Bronchial epithelial cell (primary cell): ENCODE measurements around the gene SDC1. TPM values are rescaled to one million over a fixed set of nuclear protein-coding genes. Genes with fewer than 3 reads are reported as not detected.

Source experiments
- DNase-seq: peaks from one replicate; pipeline ENCODE4 v3.0.0-alpha.2; 2010; ENCODE audit warnings: low read depth
- FAIRE-seq: peaks from 2 replicates; lab custom pipeline; 2011; peaks lifted over from hg19 to GRCh38; lab: Jason Lieb, UNC
- H3K27me3 ChIP-seq: 2 replicates; pipeline ENCODE4 v1.5.1; 2011; ENCODE audit warnings: low read length; ENCODE audit not compliant: control insufficient read depth, insufficient read depth
- H3K36me3 ChIP-seq: 2 replicates; pipeline ENCODE4 v1.5.1; 2011; ENCODE audit warnings: low read length; ENCODE audit not compliant: control insufficient read depth, insufficient read depth
- H3K4me3 ChIP-seq: 2 replicates; pipeline ENCODE4 v1.5.1; 2011; ENCODE audit warnings: mild to moderate bottlenecking, low read depth, low read length, control low read depth
- total RNA-seq: library from RNA; depleted of rRNA; stranded (reverse); fragments of >200 nt; gene quantifications from 2 replicates; pipeline ENCODE4 v1.2.1, GENCODE V29; 2014
- TF ChIP-seq, protein P1 (sequence below): IDR thresholded peaks from 2 replicates; pipeline ENCODE4 v1.5.1; 2011; ENCODE audit warnings: mild to moderate bottlenecking, moderate library complexity, low read length, control low read depth, inconsistent platforms; ENCODE audit not compliant: insufficient read depth, severe bottlenecking

The SDC1 gene
- total RNA-seq, 1 donor from 2014 or later: 1,084 TPM

DNA sequence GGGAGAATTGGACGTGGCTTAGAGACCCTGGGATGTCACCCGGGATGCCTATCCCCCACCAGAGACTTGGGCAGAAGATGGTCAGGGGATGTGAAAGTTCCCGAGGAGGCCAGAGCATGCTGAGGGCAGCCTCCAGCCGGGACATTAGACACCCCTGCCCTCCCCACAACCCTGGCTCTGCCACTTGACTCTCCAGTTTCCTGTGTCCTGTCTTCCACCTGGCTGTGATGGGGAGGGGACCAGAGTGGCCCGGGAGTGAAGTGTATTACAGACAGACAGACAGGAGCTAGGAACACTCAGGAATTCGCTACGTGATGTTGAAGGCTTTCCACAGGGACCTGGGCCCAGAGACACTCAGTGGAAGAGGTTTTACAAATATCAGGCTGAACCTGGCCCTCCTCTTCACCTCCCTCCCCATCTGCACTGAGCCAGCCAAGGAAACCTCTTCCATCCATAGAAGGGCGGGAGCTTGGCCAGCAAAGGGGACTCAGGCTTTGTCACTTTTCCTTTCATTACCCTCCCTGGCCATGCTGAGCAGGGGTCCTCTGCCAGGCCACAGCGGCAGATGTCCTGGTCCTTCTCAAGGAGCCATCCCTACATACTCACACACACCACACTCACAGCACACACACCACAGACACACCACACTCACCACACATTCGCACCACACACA is 60.7 kb downstream of the SDC1 start:
- DNase-seq (no peak), FAIRE-seq (no peak)
- TF ChIP-seq, protein P1, sequence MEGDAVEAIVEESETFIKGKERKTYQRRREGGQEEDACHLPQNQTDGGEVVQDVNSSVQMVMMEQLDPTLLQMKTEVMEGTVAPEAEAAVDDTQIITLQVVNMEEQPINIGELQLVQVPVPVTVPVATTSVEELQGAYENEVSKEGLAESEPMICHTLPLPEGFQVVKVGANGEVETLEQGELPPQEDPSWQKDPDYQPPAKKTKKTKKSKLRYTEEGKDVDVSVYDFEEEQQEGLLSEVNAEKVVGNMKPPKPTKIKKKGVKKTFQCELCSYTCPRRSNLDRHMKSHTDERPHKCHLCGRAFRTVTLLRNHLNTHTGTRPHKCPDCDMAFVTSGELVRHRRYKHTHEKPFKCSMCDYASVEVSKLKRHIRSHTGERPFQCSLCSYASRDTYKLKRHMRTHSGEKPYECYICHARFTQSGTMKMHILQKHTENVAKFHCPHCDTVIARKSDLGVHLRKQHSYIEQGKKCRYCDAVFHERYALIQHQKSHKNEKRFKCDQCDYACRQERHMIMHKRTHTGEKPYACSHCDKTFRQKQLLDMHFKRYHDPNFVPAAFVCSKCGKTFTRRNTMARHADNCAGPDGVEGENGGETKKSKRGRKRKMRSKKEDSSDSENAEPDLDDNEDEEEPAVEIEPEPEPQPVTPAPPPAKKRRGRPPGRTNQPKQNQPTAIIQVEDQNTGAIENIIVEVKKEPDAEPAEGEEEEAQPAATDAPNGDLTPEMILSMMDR: no peak

GRCh38 chr2:20159411-20160070 is 65.4 kb downstream of the SDC1 start:
- Histone ChIP-seq H3K36me3 (no peaks in the 10 kb centered on the region), H3K27me3 (no peaks in the 10 kb centered on the region), H3K4me3 (no peak overlapping the region)
- TF ChIP-seq, protein P1: no peak
- FAIRE-seq (no peak), DNase-seq (no peak)

More for the DNA sequence above, 60.7 kb downstream of the SDC1 start:
- H3K27me3 ChIP-seq: no peaks in the 10 kb centered on the region
- H3K4me3 ChIP-seq: no peak overlapping the region
- no peaks in the 10 kb centered on the region for H3K36me3 ChIP-seq

DNA sequence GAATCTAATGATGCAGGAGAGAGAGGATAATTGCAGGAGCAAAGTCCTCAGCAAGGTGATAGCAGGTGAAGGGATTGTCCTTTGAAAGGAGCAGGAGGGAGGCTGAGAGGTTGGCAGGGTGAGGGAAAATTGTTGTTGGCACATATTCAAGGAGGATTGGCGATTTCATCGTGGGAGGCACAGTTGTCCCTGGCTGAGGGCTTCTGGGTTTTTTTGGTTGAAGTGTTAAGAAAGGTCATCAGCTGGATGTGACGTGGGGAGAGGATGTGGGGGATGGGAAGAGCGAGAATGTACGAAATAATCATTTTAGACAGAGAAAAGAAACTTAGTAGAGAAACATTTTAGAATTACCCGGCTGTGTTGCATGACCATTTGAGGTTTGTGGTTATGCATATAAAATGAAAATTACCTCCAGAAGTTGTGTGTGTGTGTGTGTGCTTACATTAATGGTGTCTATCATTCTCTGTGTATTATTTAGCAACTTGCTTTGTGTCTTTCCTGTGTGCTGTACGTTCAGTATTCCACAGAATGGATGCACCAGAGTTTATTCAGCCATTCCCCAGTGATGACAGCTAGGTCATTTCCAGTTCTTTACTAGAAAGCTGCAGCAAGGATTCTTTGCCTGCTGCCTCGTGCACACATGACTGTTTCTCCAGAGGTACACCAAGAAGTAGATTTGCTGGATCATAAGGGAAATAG is 67.6 kb downstream of the SDC1 start:
- TF ChIP-seq, protein P1: no peak
- Histone ChIP-seq H3K4me3 (no peak overlapping the region), H3K36me3 (no peaks in the 10 kb centered on the region), H3K27me3 (no peaks in the 10 kb centered on the region)
- DNase-seq (no peak), FAIRE-seq (no peak)

DNA sequence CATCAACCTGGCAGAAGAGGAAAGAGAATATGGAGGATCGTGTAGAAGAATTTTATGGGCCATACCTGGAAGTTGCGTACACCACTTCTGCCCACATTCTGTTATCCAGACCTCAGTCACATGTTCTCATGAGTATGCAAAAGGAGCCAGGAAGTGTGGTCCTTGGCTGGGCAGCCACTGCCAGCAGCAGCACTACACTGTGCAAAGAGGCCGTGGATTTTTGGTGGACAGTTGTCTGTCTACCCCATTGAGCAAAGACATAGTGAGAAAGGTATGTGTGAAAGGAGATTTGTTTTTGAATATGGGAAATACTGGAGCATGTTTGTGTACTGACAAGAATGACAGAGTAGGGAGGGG is 68.1 kb downstream of the SDC1 start:
- no peaks in the 10 kb centered on the region for H3K27me3 ChIP-seq
- no peaks in the 10 kb centered on the region for H3K36me3 ChIP-seq
- no peak overlapping the region for H3K4me3 ChIP-seq
- DNase-seq: no peak
- no peak for FAIRE-seq
- TF ChIP-seq, protein P1: no peak

DNA sequence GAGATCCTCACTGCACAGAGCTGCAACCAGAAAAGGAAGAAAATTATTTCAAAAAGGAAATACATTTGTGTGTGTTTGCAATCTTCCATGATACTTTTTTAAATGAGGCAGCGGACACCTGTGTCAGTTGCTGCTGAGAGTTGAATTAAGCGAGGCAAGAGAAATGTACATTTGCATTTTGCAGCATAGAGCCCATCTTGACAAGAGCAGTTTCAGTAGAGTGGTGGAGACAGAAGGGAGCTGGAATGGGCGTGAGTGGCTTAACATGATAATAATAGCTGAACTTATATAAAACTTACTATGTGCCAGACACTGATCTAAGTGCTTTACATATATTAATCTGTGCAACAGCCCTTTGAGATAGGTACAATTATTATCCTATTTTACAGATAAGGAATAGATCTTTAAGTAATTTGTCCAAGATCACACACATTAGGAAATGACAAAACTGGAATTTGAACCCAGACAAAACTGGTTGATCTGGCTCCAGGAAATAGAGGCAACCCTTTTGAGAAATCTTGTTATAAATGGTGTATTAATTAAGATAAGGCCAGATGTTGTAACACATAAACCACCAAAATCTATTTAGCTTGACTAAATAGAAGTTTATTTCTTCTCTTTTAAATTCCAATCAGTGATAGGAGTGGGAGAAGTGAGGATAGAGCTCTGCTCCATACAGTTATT is 68.7 kb downstream of the SDC1 start:
- no peak overlapping the region for H3K4me3 ChIP-seq
- no peak for FAIRE-seq
- no peaks in the 10 kb centered on the region for H3K36me3 ChIP-seq
- H3K27me3 ChIP-seq: no peaks in the 10 kb centered on the region
- DNase-seq: no peak
- TF ChIP-seq, protein P1: no peak
